ENCODE data around the gene ADK.
"Not testable (repeated sequence)": the region's sequence is repeated elsewhere in the genome, so short reads cannot be mapped to it uniquely, and the experiment has no call there.

Gene ADK

DNA sequence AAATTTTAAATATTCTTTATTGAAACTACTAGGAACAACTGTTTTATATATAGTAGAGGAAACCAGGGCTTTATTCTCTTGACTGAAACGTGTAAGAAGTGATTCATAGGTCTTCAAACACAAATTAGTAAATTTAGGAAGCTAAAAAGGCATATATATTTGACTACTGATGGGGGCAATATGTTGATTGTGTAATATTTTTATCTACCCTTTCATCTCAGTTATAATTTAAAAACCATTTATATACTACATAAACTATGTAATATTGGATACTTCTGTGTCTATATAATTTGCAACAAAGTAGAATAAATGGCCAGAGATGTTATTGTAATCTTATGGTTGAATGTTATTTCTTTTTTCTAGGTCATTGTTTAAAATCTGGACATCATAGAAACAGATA is 406.1 kb downstream of the ADK start:
- DNase-seq (ENCODE audit: low read depth), result no peak

DNA sequence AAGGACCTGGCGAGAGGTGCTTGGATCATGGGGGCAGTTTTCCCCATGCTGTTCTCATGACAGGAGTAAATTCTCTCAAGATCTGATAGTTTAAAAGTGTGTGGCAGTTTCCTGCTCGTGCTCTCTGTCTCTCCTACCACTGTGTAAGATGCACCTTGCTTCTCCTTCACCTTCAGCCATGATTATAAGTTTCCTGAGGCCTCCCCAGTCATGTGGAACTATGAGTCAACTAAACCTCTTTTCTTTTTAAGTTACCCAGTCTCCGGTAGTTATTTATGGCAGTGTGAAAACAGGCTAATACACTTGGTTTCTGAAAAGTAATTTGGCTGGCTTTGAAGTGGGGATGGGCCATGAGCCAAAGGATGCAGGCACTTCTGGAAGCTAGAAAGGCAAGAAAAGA is 407.4 kb downstream of the ADK start:
- no peak for DNase-seq (ENCODE audit: low read depth)

DNA sequence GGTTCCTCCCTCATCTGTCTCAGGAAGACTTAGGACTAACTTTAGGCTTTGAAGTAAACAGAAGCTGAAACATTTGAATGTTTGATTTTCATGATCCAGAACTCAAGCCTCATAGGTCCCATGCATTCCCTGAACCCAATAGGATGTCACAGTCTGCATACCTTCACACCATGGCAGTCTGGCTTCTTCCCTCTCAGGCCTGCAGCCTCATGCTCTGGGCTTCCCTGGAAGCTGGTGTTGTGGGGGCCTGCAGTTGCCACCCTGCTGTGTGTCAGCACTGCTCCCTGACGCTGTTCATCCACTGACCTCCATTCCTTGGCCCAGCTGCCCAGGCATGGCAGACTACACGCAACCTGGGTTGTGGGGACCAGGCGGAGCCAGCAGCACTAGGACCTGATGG is 407.9 kb downstream of the ADK start:
- no peak for DNase-seq (ENCODE audit: low read depth)

DNA sequence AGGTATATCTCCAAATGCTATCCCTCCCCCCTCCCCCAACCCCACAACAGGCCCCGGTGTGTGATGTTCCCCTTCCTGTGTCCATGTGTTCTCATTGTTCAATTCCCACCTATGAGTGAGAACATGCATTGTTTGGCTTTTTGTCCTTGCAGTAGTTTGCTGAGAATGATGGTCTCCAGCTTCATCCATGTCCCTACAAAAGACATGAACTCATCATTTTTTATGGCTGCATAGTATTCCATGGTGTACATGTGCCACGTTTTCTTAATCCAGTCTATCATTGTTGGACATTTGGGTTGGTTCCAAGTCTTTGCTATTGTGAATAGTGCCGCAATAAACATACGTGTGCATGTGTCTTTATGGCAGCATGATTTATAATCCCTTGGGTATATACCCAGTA is 417.9 kb downstream of the ADK start:
- DNase-seq (ENCODE audit: low read depth), result not testable (repeated sequence)

DNA sequence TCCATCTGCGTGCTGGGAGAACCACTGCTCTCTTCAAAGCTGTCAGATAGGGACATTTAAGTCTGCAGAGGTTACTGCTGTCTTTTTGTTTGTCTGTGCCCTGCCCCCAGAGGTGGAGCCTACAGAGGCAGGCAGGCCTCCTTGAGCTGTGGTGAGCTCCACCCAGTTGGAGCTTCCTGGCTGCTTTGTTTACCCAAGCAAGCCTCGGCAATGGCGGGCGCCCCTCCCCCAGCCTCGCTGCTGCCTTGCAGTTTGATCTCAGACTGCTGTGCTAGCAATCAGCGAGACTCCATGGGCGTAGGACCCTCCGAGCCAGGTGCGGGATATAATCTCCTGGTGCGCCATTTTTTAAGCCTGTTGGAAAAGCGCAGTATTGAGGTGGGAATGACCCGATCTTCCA is 422.5 kb downstream of the ADK start:
- not testable (repeated sequence) for DNase-seq (ENCODE audit: low read depth)

DNA sequence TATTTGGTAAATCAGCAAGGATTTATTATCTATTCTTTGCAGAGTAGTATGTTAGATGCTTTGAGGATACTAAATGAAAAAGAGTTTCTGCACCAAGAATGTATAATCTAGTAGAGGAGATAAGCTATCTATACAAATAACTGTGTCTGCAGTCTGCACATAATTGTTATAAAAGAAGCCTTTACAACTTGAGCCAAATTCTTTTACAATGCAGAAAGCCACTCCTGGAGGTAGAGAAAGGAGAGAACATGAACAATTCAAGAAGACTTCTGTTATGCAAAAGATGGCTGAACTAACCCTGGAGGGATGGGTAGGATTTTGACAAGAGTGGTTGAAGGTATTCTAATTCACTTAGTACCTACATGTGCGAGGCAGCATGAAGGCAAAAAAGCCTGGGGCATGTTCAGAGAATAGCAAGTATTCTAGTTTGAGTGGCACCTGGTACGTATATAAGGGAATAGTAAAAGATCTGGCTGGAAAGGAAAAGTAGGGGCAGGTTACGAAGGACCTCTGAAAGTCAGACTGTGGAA is 424.2 kb downstream of the ADK start:
- DNase-seq (ENCODE audit: low read depth), result no peak

DNA sequence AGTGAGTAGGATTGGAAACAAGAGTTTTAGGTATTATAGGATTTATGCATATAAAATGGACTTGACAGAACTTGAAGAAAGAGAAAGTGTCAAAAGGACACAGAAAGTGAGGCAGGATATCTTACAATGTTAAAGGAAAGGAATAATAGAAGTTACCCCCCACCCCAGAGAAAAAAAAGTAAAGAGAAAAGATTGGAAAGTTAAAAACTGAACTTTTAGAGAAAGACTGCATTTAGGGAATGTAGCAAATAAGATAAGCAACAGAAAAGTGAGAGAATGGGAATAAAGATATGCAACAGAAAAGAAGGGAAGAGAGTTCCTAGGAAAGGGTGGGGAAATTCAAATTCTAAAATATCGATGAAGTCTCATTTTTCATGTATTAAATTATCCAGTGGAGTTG is 424.9 kb downstream of the ADK start:
- DNase-seq (ENCODE audit: low read depth), result no peak

DNA sequence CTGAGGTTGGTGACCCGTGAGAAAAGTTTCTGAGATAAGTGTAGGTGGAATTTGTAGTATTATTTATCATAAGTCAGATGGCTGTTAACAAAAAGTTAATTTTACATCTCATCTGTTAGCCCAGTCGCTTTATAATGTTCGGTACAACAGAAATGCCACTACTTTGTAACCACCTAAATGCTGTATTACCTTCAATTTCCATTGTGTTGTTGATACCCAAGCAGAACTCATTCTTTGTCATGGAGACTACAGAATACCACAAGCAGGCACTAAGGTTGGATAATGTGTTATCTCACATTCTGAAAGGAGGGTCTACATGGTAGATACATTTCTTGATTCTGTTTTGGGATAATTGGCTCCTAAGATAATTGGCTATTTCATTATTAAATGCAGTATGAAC is 425.6 kb downstream of the ADK start:
- DNase-seq (ENCODE audit: low read depth), result no peak

DNA sequence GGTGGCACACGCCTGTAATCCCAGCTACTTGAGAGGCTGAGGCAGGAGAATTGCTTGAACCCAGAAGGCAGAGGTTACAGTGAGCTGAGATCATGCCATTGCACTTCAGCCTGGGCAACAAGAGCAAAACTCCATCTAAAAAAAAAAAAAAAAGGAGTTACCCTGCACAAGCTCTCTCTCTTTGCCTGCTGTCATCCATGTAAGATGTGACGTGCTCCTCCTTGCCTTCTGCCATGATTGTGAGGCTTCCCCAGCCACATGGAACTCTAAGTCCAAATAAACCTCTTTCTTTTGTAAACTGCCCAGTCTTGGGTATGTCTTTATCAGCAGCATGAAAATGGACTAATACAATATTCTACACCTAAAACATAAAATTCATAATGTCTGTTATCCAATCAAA is 429.4 kb downstream of the ADK start:
- not testable (repeated sequence) for DNase-seq (ENCODE audit: low read depth)

DNA sequence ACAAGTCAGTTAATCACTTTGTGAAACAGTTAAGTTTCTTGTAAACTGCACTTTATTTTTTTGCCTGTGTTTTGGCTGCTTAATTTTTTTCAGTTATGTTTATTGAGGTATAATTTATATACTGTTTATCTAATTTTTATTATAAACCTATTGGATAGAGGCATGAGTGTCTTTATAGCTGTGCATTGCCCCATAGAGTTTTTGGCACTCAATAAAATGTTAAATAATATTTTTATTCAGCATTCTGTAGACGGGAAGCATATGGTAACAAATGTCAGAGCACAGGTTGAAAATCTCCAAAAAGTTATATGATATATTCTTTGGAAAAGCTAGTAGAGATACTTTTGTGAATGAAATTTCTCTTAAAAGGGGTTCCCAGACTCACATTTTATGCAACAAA is 431.5 kb downstream of the ADK start:
- DNase-seq (ENCODE audit: low read depth), result no peak

DNA sequence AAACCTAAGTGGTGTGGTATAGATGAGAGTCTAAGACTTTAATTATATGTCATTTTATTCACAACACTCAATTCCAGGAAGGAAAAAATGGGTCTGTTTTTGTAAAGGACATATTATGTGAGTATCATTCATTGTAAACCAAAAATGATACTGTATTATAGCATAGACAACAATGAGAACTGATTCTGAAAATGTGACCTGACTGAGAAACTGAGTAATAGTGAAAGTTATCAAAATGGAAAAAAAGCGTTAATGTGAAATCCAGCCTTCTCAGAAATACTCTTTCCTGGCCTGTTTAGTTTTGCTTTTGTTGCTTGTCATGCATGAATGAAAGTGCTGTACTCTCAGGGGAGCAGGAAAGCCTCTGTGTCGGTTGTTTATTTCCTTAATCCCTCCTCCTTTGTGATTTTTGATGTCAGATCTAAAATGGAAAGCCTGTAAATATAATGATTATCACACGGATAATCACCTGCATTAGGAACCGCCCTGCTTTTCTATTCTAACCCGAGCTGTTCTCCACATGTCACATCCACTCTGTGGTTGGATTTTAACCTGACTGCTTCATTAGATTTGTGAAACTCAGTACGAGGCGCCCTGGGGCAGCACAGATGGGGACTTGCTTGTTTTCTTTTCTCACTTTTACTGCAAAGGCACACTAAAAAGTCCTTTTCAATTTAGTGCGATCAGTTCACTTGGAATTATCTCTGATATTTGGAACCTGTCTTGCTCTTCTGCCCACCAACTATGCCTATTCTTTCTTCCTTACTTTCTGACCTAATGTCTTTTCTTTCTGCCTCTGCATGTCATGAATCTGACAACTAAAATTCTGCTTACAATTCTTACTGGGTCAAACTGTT is 434.4 kb downstream of the ADK start:
- peak; percentile 2 for DNase-seq (ENCODE audit: low read depth)

DNA sequence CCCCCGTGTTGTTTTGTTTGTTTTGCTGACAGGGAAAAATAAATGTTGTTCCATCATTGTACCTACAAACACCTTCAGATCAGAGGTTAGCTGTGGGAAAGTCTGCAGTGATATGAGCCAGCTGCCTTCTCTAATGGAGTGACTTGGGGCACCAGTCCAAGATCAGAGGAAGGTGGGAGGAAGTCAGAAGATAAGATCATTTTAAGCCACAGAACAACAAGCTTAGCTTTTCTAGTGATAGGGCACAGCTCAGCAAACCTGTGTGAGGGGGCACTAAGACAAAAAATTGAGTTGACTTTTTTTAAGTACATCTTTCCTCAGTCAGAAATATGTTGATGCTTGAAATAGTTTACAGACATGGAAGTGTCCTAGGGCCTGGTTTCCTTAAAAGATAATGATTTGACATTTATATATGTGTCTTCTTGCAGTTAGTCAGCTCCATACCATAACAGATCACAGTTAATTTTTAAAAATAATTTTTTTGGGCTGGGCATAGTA is 435.1 kb downstream of the ADK start:
- peak; percentile 6 for DNase-seq (ENCODE audit: low read depth)

DNA sequence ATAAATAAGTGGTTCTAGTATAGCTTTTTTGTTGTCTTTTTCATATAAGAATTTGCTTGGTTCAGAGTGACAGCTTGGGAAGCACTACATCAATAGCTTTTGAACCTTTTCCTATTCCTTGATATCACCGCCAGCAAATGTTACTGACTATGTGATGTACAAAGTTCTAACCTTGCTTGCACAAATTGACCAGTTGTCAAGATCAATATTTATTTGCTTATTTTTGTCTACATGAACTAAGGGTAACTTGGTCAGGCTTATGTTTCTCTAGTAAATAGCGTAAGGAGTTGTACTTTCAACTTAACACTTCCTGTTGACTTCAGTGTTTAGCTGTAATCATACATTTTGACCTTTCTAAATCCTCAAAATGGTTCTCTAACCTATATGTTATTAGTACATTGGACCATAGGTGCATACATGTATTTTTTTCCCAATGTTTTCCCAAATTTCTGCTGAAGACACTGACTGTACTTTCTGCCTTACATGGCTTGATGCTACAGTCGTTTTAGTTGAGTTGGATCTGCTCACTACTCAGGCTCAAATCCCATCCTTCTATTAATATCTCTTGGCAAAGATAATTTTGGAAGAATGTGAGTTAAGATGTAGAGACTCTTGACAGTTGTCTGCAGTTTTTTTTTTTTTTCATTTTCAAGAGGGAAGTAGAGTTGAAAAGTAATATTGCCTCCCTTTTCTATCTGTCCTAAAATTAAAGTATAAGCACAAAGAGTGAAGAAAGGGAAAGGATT is 436.3 kb downstream of the ADK start:
- no peak for DNase-seq (ENCODE audit: low read depth)

DNA sequence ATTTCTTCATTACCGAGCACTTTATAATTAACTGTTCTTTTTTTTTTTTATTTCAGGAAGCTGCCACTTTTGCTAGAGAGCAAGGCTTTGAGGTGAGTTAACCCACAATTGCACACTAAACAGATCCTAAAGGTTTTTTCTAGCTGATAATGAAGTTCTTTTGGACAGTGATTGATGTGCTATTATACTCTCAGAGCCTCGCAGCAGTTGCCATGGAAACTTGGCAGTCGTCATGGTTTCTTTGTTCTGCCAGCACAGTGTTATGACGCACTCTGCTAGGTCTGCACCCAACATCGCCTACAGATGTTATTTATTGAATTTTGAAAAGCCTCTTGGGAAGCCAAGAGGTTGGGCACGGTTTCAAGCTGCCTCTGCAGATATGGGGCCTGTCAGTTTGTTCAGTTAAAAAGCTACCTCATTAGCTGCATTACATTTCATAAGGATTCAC is 438.2 kb downstream of the ADK start:
- peak; percentile 72 for DNase-seq (ENCODE audit: low read depth)

DNA sequence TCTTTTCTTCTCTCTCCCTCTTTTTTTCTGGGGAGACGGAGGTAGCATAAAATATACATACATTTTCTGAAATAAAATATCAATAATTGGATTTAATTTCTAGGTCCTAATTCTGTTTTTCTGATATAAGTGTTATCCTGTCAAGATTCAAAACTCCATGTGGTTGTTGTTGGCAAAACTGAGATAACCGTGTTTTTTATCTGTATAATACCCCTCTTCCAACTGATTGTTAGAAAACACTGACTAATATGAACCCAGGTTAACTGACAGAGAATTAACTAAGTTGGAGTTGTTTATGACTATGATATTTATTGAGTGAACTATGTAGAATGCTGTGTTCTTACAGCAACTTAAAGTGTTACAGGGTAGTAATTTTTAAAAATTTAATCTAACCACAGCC is 438.8 kb downstream of the ADK start:
- no peak for DNase-seq (ENCODE audit: low read depth)

DNA sequence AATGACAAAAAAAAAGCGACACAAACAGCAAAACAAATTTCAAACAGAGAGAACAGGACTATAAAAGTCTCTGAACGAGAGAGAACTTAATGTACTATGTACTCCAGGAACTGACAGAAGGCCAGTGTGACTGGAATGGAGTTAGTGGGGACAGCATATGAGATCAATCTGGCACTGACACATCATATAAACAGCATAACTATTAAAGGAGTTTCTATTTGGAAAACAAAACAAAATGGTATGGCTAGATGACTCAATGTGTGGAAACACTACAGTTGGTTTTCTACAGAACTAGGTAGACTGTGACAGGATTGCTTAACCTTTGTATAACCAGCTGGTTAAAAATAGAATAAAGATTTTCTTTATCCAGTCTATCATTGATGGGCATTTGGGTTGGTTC is 442.4 kb downstream of the ADK start:
- DNase-seq (ENCODE audit: low read depth), result no peak

DNA sequence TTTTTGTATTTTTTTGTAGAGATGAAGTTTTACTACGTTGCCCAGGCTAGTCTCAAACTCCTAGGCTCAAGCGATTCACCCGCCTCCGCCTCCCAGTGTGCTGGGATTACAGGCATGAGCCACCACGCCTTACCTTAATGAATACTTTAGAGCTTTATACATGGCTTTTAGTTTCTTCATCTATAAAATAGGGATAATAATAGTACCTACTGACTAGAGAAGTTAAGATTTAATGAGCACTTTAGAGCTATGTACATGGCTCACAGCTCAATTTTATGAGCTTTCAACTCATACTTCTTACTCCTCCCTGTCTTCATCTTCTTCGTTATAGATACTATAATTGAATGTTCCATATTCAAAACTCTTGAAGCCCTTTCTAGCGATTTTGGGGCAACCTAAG is 445.7 kb downstream of the ADK start:
- DNase-seq (ENCODE audit: low read depth), result no peak

DNA sequence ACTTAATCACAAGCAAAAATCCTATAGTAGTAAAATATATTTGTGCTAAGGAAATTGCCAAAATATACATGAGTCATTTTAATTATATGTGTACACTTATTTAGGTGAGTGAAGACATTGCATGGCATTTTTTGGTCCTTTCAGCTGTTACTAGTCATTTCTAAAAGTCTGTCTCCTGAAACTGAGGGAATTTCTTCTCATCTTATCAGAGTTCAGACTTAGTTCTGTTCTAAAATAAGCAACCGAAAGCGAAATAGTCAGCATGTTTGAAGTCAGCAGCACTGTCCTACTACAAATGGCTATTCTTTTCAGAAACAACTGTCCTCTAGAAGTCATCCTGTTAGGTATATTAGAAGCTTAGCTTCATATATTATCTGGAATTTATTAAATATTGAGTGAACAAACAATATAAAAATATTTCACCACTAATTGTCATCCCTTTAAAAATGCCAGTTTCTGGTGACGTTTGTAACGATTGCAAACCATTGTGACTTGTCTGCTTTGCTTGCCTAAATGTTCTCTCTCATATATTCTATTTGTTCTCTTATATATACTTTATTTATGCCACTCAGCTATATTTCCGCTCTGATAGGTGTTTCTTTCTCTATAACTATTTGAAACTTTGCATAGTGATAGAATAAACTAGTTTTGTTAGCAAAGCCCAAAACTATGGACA is 448.0 kb downstream of the ADK start:
- DNase-seq (ENCODE audit: low read depth), result no peak

DNA sequence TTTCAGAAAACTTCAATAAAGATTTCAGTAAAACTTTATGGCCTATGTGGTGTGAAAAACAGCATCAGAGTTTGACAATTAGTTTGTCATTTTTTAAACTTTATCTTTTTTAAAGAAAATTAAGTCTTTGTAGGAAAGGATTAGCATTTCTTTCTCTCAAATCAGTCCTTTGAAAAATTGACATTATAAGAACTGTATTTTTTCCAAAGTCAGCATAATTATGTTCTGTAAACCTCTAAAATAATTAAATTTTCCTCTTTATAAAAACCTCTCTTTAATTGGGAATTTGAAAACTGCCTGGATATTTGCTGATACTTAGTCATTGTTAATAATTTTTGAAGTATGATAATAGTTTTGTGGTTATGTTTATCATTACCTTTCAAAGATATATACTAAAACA is 448.7 kb downstream of the ADK start:
- no peak for DNase-seq (ENCODE audit: low read depth)

DNA sequence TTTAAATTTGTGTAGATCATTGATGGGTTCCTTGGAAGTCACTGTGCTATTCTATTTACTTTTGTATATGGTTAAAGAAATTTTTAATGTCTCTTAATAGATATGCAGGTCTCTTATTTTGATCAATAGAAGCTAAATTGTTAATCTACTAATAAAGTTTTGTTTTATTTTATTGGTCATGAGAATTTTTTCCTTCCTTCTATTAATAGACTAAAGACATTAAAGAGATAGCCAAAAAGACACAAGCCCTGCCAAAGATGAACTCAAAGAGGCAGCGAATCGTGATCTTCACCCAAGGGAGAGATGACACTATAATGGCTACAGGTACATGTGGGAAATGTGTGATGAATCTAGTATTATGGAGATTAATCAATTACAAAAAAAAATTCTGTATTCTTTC is 449.1 kb downstream of the ADK start:
- DNase-seq (ENCODE audit: low read depth), result no peak

DNA sequence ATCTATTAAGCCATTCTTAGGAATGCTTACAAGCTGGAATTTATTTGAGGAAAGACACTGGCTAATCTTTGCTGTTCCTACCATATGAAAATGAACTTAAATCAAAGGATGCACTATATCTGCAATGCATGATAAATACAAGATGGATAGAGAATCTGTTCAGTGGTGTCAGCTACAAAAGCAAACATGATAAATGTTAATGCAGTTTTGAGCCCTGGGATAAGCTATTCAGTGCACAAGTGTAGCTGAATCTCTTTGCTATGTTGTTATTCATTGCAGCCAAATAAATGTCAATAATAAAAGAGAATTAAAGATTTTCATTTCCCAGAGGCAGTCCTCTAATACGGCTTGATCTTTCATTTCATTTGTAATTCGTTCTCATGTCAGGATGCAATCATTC is 451.6 kb downstream of the ADK start:
- no peak for DNase-seq (ENCODE audit: low read depth)

DNA sequence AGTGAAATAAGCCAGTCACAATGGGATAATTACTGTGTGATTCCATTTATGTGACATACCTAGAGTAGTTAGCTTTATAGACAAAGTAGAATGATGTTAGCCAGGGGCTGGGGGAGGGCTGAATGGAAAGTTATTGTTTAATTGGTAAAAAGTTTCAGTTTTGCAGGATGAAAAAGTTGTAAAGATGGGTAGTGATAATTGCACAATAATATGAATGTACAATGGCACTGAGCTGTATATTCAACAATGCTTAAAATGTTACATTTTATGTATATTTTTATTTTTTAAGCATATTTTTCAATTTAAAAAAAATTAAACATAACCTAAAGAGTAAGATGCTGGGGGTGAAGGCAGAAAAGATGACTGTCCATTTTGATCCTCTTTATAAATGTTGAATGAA is 459.3 kb downstream of the ADK start:
- no peak for DNase-seq (ENCODE audit: low read depth)

DNA sequence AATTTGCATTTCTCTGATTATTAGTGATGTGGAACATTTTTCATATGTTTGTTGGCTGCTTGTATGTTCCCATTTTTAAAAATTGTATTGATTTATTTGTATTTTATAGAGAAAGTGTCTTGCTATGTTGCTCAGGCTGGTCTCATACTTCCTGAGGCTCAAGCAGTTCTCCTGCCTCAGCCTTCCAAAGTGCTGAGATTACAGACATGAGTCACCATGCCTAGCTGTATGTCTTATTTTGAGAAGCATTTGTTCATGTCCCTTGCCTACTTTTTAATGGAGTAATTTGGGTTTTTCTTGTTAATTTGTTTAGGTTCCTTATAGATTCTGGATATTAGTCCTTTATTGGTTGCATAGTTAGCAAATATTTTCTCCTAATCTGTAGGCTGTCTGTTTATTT is 461.2 kb downstream of the ADK start:
- DNase-seq (ENCODE audit: low read depth), result no peak
